Measurements from ENCODE around the gene RPRD1B.
A peak's percentile ranks its signal among the peaks of the same experiment; 100 is the strongest.

Gene RPRD1B

GRCh38 chr20:37986873-37987601 lies 46.5 kb upstream of the RPRD1B start:
- H3K27me3 ChIP-seq (ENCODE audit: control insufficient read depth in 1 of 2, insufficient read depth in 1 of 2, low read length in 2 of 2) = no peaks in the 10 kb centered on the region
- no peak overlapping the region for H2BK120ac ChIP-seq (ENCODE audit: low read depth, low read length)
- no peak overlapping the region for H2BK15ac ChIP-seq (ENCODE audit: low read depth, poor library complexity, severe bottlenecking)
- no peak overlapping the region for H4K91ac ChIP-seq (ENCODE audit: low read length)
- H3K4me3 ChIP-seq (ENCODE audit: insufficient read depth in 1 of 2, low read depth in 1 of 2, low read length in 2 of 2) = no peak overlapping the region
- no peak overlapping the region for H3K4me2 ChIP-seq (ENCODE audit: low read length, poor library complexity, severe bottlenecking)
- no peak overlapping the region for H3K27ac ChIP-seq (ENCODE audit: low read length, poor library complexity, severe bottlenecking)
- H3K9ac ChIP-seq (ENCODE audit: low read length) = no peak overlapping the region
- WGBS = 91% methylated on average over 9 of the region's 9 CpGs
- no peak overlapping the region for H2AK5ac ChIP-seq (ENCODE audit: low read length, severe bottlenecking)
- H2AFZ ChIP-seq (ENCODE audit: low read depth, low read length) = no peak overlapping the region
- no peak overlapping the region for H3K4ac ChIP-seq (ENCODE audit: low read depth in 1 of 2, low read length in 2 of 2)
- no peak overlapping the region for H3K14ac ChIP-seq (ENCODE audit: low read length in 2 of 2)
- H2BK12ac ChIP-seq (ENCODE audit: low read length in 2 of 2) = no peak overlapping the region
- peaks cover 2% of the 10 kb centered on the region for H3K79me1 ChIP-seq (replicated peaks; ENCODE audit: low read length, poor library complexity, severe bottlenecking)
- H2BK5ac ChIP-seq (ENCODE audit: low read depth, low read length, poor library complexity, severe bottlenecking) = no peak overlapping the region
- no peak overlapping the region for H3K18ac ChIP-seq (ENCODE audit: low read depth in 1 of 2, low read length in 2 of 2)
- no peaks in the 10 kb centered on the region for H3K9me3 ChIP-seq (ENCODE audit: control insufficient read depth, low read length)
- H3K23ac ChIP-seq (ENCODE audit: low read length in 2 of 2) = no peak overlapping the region
- peaks cover 16 to 54% of the 10 kb centered on the region in 2 experiments for H3K36me3 ChIP-seq (ENCODE audit: control insufficient read depth in 1 of 2, insufficient read depth in 2 of 2, low read depth in 1 of 2, low read length in 2 of 2)
- H4K8ac ChIP-seq (ENCODE audit: low read length) = no peak overlapping the region
- no peak for DNase-seq
- peaks cover 6% of the 10 kb centered on the region for H3K4me1 ChIP-seq (ENCODE audit: control insufficient read depth, insufficient read depth, low read depth, low read length)

- Histone ChIP-seq H3K4ac (ENCODE audit: low read depth in 1 of 2, low read length in 2 of 2) (no peak overlapping the region), H3K9ac (ENCODE audit: low read length) (no peak overlapping the region), H3K27me3 (ENCODE audit: control insufficient read depth in 1 of 2, insufficient read depth in 1 of 2, low read length in 2 of 2) (no peaks in the 10 kb centered on the region), H2BK12ac (ENCODE audit: low read length in 2 of 2) (no peak overlapping the region), H2BK120ac (ENCODE audit: low read depth, low read length) (no peak overlapping the region), H4K91ac (ENCODE audit: low read length) (no peak overlapping the region), H3K4me1 (ENCODE audit: control insufficient read depth, insufficient read depth, low read depth, low read length) (peaks cover 8% of the 10 kb centered on the region), H3K27ac (ENCODE audit: low read length, poor library complexity, severe bottlenecking) (no peak overlapping the region), H2AFZ (ENCODE audit: low read depth, low read length) (no peak overlapping the region), H3K23ac (ENCODE audit: low read length in 2 of 2) (no peak overlapping the region), H3K79me1 (replicated peaks; ENCODE audit: low read length, poor library complexity, severe bottlenecking) (peaks cover 2% of the 10 kb centered on the region), H3K36me3 (ENCODE audit: control insufficient read depth in 1 of 2, insufficient read depth in 2 of 2, low read depth in 1 of 2, low read length in 2 of 2) (peaks cover 16 to 54% of the 10 kb centered on the region in 2 experiments), H3K4me3 (ENCODE audit: insufficient read depth in 1 of 2, low read depth in 1 of 2, low read length in 2 of 2) (no peak overlapping the region), H3K4me2 (ENCODE audit: low read length, poor library complexity, severe bottlenecking) (no peak overlapping the region), H3K18ac (ENCODE audit: low read depth in 1 of 2, low read length in 2 of 2) (no peak overlapping the region), H2BK15ac (ENCODE audit: low read depth, poor library complexity, severe bottlenecking) (no peak overlapping the region), H3K14ac (ENCODE audit: low read length in 2 of 2) (no peak overlapping the region), H4K8ac (ENCODE audit: low read length) (peak overlapping the region; percentile 31), H2BK5ac (ENCODE audit: low read depth, low read length, poor library complexity, severe bottlenecking) (no peak overlapping the region), H2AK5ac (ENCODE audit: low read length, severe bottlenecking) (no peak overlapping the region), H3K9me3 (ENCODE audit: control insufficient read depth, low read length) (no peaks in the 10 kb centered on the region)
- WGBS = 80% methylated on average over 12 of the region's 12 CpGs
- no peak for DNase-seq
Measured at GRCh38 chr20:37987602-37988290, 45.8 kb upstream of the RPRD1B start.

GRCh38 chr20:37988306-37988954 lies 45.1 kb upstream of the RPRD1B start:
- Histone ChIP-seq H3K14ac (ENCODE audit: low read length in 2 of 2) (no peak overlapping the region), H3K4me3 (ENCODE audit: insufficient read depth in 1 of 2, low read depth in 1 of 2, low read length in 2 of 2) (no peak overlapping the region), H3K4me1 (ENCODE audit: control insufficient read depth, insufficient read depth, low read depth, low read length) (peaks cover 10% of the 10 kb centered on the region), H3K27me3 (ENCODE audit: control insufficient read depth in 1 of 2, insufficient read depth in 1 of 2, low read length in 2 of 2) (no peaks in the 10 kb centered on the region), H4K8ac (ENCODE audit: low read length) (no peak overlapping the region), H2BK120ac (ENCODE audit: low read depth, low read length) (no peak overlapping the region), H4K91ac (ENCODE audit: low read length) (no peak overlapping the region), H3K9ac (ENCODE audit: low read length) (no peak overlapping the region), H3K4ac (ENCODE audit: low read depth in 1 of 2, low read length in 2 of 2) (no peak overlapping the region), H2BK12ac (ENCODE audit: low read length in 2 of 2) (no peak overlapping the region), H2BK5ac (ENCODE audit: low read depth, low read length, poor library complexity, severe bottlenecking) (no peak overlapping the region), H3K9me3 (ENCODE audit: control insufficient read depth, low read length) (no peaks in the 10 kb centered on the region), H3K27ac (ENCODE audit: low read length, poor library complexity, severe bottlenecking) (no peak overlapping the region), H2AK5ac (ENCODE audit: low read length, severe bottlenecking) (no peak overlapping the region), H2BK15ac (ENCODE audit: low read depth, poor library complexity, severe bottlenecking) (no peak overlapping the region), H2AFZ (ENCODE audit: low read depth, low read length) (no peak overlapping the region), H3K79me1 (replicated peaks; ENCODE audit: low read length, poor library complexity, severe bottlenecking) (peaks cover 2% of the 10 kb centered on the region), H3K4me2 (ENCODE audit: low read length, poor library complexity, severe bottlenecking) (no peak overlapping the region), H3K23ac (ENCODE audit: low read length in 2 of 2) (no peak overlapping the region), H3K36me3 (ENCODE audit: control insufficient read depth in 1 of 2, insufficient read depth in 2 of 2, low read depth in 1 of 2, low read length in 2 of 2) (peaks cover 11 to 47% of the 10 kb centered on the region in 2 experiments), H3K18ac (ENCODE audit: low read depth in 1 of 2, low read length in 2 of 2) (no peak overlapping the region)
- DNase-seq = peak; percentile 40
- WGBS = 78% methylated on average over 5 of the region's 5 CpGs

Data from mesenchymal stem cell (in vitro differentiated cells and primary cell).